Left renal cortex interstitium (tissue), 4 donors: ENCODE measurements around the gene FAHD2B. TPM values are rescaled to one million over a fixed set of nuclear protein-coding genes. Genes with fewer than 3 reads are reported as not detected.
"Not testable (repeated sequence)": the region's sequence is repeated elsewhere in the genome, so short reads cannot be mapped to it uniquely, and the experiment has no call there.

Experiments used
- DNase-seq, 4 donors: peaks; one replicate each; pipeline ENCODE4 v3.0.0-alpha.2; 2013; ENCODE audit warnings: low read depth in 4 of 4, low spot score in 2 of 4, missing footprints in 1 of 4
- polyA plus RNA-seq, 4 donors: library from polyadenylated mRNA; unstranded; fragments of 120-200 nt; gene quantifications; one replicate each; pipeline ENCODE4 v1.2.1, GENCODE V29; 2013; ENCODE audit not compliant: insufficient read length in 4 of 4

Gene FAHD2B
- polyA plus RNA-seq, 4 donors, result 20.7 to 34.9 (median 27.1) TPM

GRCh38 chr2:97068722-97069121 is 26.0 kb downstream of the FAHD2B start:
- not testable (repeated sequence) for DNase-seq

- no peak for DNase-seq
Measured at GRCh38 chr2:97068074-97068473, 26.6 kb downstream of the FAHD2B start.

GRCh38 chr2:97067279-97068004 is 27.2 kb downstream of the FAHD2B start:
- DNase-seq, result no peak

- not testable (repeated sequence) for DNase-seq
Measured at GRCh38 chr2:97066030-97066429, 28.7 kb downstream of the FAHD2B start.

GRCh38 chr2:97062020-97062419 is 32.7 kb downstream of the FAHD2B start:
- not testable (repeated sequence) for DNase-seq

GRCh38 chr2:97059782-97060181 is 34.9 kb downstream of the FAHD2B start:
- not testable (repeated sequence) for DNase-seq

GRCh38 chr2:97056150-97056549 is 38.5 kb downstream of the FAHD2B start:
- DNase-seq, result not testable (repeated sequence)

GRCh38 chr2:97050032-97050431 is 44.6 kb downstream of the FAHD2B start:
- not testable (repeated sequence) for DNase-seq

- DNase-seq, result not testable (repeated sequence)
Measured at GRCh38 chr2:97048448-97048847, 46.2 kb downstream of the FAHD2B start.

- DNase-seq, result not testable (repeated sequence)
Measured at GRCh38 chr2:97046676-97047075, 48.0 kb downstream of the FAHD2B start.

- not testable (repeated sequence) for DNase-seq
Measured at GRCh38 chr2:97045895-97046499, 48.7 kb downstream of the FAHD2B start.

Other genes starting within 250 kb of the FAHD2B start
- gene ANKRD39, start 236.9 kb downstream of the FAHD2B start, polyA plus RNA-seq, result 10 to 100 TPM in 2 of 4 donors, 1 to 10 TPM in 2; 8.3 to 12.0 (median 9.6) TPM
- gene SEMA4C, start 224.8 kb downstream of the FAHD2B start, polyA plus RNA-seq, result 10 to 100 TPM; 31.9 to 52.8 (median 43.4) TPM
- 1 to 10 TPM in 2 of 4 donors, under 1 TPM in 2; 0.42 to 1.3 (median 0.95) TPM for gene FAM178B, start 108.3 kb downstream of the FAHD2B start, polyA plus RNA-seq
- gene ANKRD36, start 18.3 kb upstream of the FAHD2B start, polyA plus RNA-seq, result 10 to 100 TPM; 11.4 to 26.9 (median 20.4) TPM